ENCODE measurements around the gene CRACR2B.

The CRACR2B gene

GRCh38 chr11:855330-855674 is 27.6 kb downstream of the CRACR2B start:
- no peak for DNase-seq

DNA sequence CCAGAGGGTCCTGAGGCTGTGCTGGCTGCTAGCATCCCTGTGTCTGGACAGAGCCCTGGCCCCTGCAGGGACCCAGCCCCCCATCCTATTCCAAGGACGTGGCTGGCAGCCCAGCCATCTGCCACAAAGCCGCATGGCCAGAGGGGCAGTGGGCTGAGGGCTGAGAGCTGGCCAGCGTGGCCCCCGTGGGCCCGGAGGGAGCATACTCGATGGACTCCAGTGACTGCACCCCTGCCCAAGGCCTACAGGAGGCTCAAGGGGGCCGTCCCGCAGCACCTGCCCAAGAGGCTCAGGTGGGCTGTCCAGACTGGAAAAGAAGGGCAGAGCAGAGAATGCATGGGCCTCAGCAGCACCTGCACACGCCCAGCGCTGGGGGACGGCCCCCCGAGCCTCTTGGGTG is 28.1 kb downstream of the CRACR2B start:
- no peak for DNase-seq

GRCh38 chr11:856397-856796 is 28.7 kb downstream of the CRACR2B start:
- DNase-seq = no peak

GRCh38 chr11:858053-858761 is 30.5 kb downstream of the CRACR2B start:
- DNase-seq = no peak

GRCh38 chr11:858762-859339 is 31.1 kb downstream of the CRACR2B start:
- DNase-seq = no peak

DNA sequence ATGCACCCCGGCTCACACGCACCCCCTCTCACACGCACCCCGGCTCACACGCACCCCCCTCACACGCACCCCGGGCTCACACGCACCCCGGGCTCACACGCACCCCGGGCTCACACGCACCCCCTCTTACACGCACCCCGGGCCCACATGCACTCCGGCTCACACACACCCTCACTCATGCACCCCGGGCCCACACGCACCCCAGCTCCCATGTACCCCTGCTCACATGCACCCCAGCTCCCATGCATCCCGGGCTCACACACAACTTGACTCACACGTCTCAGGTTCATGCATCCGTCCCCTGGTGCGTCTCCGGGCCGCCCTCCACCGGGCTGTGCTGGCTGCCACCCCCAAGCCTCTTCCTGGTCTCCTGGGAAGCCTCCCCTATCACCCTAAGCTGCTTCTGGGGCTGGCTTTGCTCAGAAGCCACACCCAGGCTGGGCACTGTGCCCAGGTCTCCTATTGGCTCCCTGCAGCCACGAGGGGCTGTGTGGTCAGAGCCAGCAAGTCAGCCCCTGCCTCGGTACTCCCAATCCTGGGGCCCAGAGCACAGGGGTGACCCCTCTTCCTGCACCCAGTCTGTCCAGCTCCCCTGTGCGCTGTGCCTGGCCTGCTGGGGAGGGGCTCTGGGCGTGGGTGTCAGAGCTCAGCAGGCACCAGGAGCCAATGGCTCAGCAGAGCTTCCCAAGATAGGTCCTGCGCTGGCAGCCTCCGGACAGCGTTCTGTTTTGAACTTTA is 31.8 kb downstream of the CRACR2B start:
- no peak for DNase-seq

DNA sequence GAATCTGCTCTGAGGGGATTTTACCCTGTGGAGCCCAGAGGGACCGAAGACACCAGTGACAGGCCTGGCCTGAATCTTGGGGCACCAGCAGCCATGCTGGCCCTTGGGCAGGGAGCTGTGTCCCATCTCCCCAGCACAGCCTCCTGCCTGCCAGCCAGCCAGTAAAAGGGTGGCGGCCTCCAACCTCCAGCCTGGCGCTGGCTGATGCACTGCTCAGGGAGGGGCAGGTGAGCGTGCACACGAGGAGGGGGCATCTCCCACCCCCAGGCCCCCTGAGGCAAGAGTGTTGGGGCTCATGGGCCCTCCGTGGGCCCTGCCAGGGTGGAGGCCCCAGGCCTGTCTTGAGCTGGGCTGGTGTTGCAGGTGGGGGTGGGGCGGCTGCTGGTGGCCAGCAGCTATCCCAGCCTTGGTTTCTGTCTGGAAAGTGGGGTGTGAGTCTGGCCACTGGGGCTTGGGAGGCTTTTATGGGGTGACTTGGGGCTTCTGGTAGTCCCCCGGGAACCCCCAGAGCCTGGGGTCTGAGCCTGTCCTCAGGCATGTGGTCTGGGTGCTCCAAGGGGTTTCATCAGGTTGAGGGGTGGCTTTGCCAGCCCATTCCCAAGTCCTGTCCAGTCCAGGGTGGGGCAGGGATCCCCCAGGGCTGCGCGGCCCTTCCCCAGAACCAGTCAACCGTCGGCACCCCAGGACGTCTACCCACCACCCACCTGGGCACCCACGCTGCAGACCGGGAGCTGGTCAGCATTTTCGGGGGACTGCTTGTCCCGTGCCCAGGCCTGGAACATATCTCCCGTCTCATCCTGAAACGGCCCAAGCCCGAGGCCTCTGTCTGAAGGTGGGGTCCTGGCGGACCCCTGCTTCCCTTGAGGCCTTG is 32.8 kb downstream of the CRACR2B start:
- no peak for DNase-seq

DNA sequence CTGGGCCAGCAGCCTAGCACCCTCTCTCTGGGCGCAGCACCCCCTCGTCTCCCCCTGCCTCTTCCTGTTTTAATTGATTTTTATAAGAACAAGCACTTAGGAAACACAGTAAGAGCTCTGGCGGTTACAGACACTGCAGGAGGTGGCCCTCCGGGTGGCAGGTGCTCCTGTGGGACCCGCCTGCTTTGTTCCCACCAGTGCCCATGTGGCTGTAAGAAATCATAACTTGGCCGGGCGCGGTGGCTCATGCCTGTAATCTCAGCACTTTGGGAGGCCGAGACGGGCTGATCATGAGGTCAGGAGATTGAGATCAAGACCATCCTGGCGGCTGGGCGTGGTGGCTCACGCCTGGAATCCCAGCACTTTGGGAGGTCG is 33.4 kb downstream of the CRACR2B start:
- no peak for DNase-seq

- DNase-seq = no peak
Observed at GRCh38 chr11:862081-862661, 34.5 kb downstream of the CRACR2B start.

- DNase-seq = no peak
Observed at GRCh38 chr11:862696-863022, 34.9 kb downstream of the CRACR2B start.

DNA sequence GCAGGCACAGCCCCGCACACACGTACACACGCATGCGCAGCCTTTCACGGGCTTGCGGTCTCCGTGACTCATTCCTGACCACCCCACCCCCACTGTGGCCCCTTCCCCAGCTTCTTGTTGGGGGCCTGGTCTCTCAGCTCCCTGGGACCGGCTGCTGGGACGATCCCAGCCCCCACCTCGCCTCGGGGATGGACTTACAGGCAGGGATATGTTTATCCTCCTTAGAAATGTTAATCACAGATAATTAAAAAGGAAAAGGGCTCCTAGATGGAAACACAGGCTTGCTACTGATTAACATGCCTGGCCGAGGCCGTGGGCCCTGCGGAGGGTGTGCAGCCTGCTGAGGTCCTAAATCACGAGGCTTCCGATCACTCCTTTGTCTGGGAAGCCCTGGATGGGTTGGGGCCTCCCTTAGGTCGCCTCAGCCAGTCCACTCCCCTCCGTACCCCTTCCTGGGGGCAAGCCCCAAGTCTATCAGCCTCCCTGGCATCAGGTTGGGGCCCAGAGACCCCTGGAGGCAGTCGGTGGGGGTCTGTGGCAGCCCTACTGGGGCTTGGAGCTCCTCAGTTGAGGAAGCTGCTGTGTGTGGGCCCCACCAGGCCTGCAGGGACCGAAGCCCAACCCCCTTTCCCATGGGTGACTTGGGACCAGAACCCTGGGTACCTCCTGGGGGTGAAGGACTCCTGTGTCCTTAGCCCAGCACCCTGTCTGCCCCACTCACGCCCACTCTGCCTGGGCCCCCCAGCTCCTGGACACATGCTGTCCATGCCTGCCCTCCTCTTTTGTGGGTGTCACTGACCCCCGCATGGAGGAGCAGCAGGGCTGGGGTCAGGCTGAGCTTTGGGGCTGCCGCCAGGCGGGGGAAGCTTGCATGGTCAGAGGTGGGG is 35.5 kb downstream of the CRACR2B start:
- no peak for DNase-seq

DNA sequence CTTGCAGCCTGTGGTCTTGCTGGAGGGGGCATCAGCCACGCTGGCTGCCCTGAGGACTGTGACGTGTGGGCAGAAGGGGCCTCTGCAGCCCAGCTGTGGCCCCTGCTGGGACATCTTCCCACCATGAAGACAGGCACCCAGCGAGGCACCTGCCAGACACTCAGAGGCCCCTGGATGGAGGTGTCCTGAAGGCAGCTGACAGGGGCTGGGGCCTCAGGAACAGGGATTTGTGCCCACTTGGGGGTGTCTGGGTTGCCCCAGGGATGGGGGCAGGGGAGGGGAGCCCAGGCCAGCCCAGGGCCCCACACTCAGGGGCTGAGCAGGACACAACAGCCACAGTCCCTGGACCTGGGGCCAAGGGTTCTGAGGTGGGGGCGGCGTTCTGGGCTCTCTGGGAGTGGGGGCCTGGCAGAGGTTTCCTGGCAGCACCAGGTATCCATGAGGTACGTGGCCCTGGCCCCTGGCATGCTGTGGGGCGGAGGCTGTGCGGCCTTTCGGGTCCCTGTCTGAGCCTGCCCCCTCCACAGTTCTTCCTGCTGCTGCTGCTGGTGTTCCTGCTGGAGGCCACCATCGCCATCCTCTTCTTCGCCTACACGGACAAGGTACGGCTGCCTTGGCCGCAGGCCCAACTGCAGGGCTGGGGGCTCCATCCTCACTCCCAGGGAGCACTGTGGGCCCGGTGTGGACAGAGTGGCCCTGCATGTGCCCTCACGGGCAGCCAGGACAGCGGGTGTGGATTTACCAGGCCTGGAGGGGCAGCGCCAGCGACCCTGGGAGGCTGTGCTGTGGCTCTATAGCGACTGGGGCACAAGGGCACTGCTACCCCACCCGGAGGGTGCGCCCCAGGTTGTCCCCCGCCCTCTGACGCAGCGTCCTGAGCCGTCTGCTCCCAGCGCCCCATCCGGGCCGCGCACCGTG is 36.5 kb downstream of the CRACR2B start:
- DNase-seq = no peak

GRCh38 chr11:864898-865297 is 37.2 kb downstream of the CRACR2B start:
- no peak for DNase-seq

GRCh38 chr11:865462-866430 is 38.0 kb downstream of the CRACR2B start:
- DNase-seq = no peak

- no peak for DNase-seq
Observed at GRCh38 chr11:866481-866880, 38.8 kb downstream of the CRACR2B start.

- DNase-seq = no peak
Observed at GRCh38 chr11:867856-868358, 40.2 kb downstream of the CRACR2B start.

DNA sequence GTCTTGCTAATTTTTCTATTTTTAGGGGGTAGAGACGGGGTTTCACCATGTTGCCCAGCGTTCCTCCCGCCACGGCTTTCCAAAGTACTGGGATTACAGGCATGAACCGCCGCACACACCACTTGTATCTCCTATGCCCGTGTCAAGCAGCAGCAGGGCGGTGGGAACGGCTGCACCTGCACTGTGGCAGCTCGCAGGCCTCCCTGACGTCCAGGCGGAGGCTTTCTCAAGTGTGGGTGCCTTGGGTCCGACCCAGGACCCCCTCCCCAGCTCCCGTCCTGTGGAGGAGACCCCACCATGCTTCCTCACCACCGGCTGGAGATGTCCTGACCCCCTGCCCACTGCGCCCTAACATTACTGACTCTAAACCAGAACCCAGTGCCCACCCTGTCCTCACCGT is 40.7 kb downstream of the CRACR2B start:
- no peak for DNase-seq

DNA sequence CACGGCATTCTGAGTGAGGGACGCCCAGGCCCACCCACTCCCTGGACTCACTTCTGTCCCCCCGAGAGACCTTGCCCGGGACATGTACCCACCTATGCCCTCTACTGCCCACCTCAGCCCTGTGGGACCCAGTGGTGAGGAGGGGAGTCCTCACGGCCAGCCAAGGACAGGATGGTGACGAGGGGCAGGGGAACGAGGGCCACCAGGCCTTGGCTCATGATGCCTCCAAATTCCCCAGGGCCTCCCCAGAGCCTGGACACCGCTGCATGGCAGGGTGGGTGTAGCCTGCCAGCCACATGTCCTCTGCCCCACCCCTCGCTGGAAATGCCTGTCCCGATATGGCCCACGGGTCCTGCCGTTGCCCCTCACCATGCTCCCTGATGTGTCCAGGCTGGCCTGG is 41.1 kb downstream of the CRACR2B start:
- DNase-seq = no peak

GRCh38 chr11:869399-870126 is 41.8 kb downstream of the CRACR2B start:
- DNase-seq = no peak

Measured in T1000 (cell line).